NCI-H146 treated with DMSO at 0.1 percent for 48 hours (cell line): Measurements from ENCODE around the gene SOX14.

ENCODE experiments used
- DNase-seq: peaks from one replicate; lab custom pipeline; 2025; ENCODE audit not compliant: unreplicated experiment; lab: John Stamatoyannopoulos, UW

Gene SOX14

GRCh38 chr3:137767538-137768360, 3.6 kb downstream of the SOX14 start:
- DNase-seq = no peak

GRCh38 chr3:137768361-137769321, 4.5 kb downstream of the SOX14 start:
- no peak for DNase-seq

GRCh38 chr3:137769322-137770065, 5.4 kb downstream of the SOX14 start:
- no peak for DNase-seq

- no peak for DNase-seq
These were observed 6.1 kb downstream of the SOX14 start for GRCh38 chr3:137770066-137770834.

- DNase-seq = no peak
These were observed 6.8 kb downstream of the SOX14 start for GRCh38 chr3:137770835-137771399.

- no peak for DNase-seq
These were observed 7.5 kb downstream of the SOX14 start for GRCh38 chr3:137771401-137772213.

- DNase-seq = no peak
These were observed 8.3 kb downstream of the SOX14 start for GRCh38 chr3:137772214-137772955.

GRCh38 chr3:137778941-137779340, 14.8 kb downstream of the SOX14 start:
- no peak for DNase-seq

GRCh38 chr3:137787529-137787928, 23.4 kb downstream of the SOX14 start:
- DNase-seq = no peak

- no peak for DNase-seq
These were observed 25.1 kb downstream of the SOX14 start for GRCh38 chr3:137789236-137789635.

- DNase-seq = no peak
These were observed 28.6 kb downstream of the SOX14 start for GRCh38 chr3:137792626-137793271.

- no peak for DNase-seq
These were observed 32.9 kb downstream of the SOX14 start for GRCh38 chr3:137796993-137797392.

GRCh38 chr3:137803215-137803614, 39.1 kb downstream of the SOX14 start:
- no peak for DNase-seq

- no peak for DNase-seq
These were observed 43.9 kb downstream of the SOX14 start for GRCh38 chr3:137807998-137808397.

GRCh38 chr3:137809509-137809908, 45.4 kb downstream of the SOX14 start:
- no peak for DNase-seq

- DNase-seq = no peak
These were observed 47.9 kb downstream of the SOX14 start for GRCh38 chr3:137812023-137812422.

GRCh38 chr3:137815251-137815650, 51.1 kb downstream of the SOX14 start:
- no peak for DNase-seq
